SK-N-SH (cell line): ENCODE measurements around the gene ZBTB16. TPM values are rescaled to one million over a fixed set of nuclear protein-coding genes. Genes with fewer than 3 reads are reported as not detected.
A peak's percentile ranks its signal among the peaks of the same experiment; 100 is the strongest.

Source experiments
- CTCF ChIA-PET: fragments of 300-600, 350-600 bp; formaldehyde crosslinking; extraction: SDS; loops from one replicate; lab custom pipeline; 2021; lab: Yijun Ruan, JAX
- POLR2A ChIA-PET: fragments of 350-600 bp; sonication (Branson Sonifier 250); formaldehyde crosslinking; extraction: SDS; loops from one replicate; lab custom pipeline; 2020; ENCODE audit warnings: antibody characterized with exemption, inconsistent platforms; lab: Yijun Ruan, JAX
- DNase-seq: peaks from one replicate; pipeline ENCODE4 v3.0.0; 2012
- H2AFZ ChIP-seq: fragments of 200-600 bp; sonication (generic); 2 replicates; pipeline ENCODE4 v1.8.1; 2016; ENCODE audit warnings: antibody characterized with exemption, mild to moderate bottlenecking, low read depth
- H3F3A ChIP-seq: fragments of 200-600 bp; sonication (generic); replicated peaks from 2 replicates; pipeline ENCODE3; 2016; ENCODE audit warnings: antibody characterized with exemption, mild to moderate bottlenecking; ENCODE audit not compliant: insufficient read depth
- H3K27ac ChIP-seq, 2 experiments: fragments of 200-500 bp in 1 of 2; fragments of 200-600 bp in 1 of 2; sonication (Bioruptor generic) in 1 of 2; sonication (generic), shearing (Covaris generic) in 1 of 2; 2 replicates each; pipeline versions ENCODE4 v1.5.1 to v1.6.1; 2014 to 2016; ENCODE audit warnings: low read depth in 2 of 2, inconsistent platforms in 1 of 2, low read length in 1 of 2, mild to moderate bottlenecking in 1 of 2, mixed read lengths in 1 of 2
- H3K27me3 ChIP-seq: fragments of 200-600 bp; sonication (generic), shearing (Covaris generic); 2 replicates; pipeline ENCODE4 v1.6.1; 2016; ENCODE audit warnings: mixed run types; ENCODE audit not compliant: insufficient read depth
- H3K36me3 ChIP-seq, 2 experiments: fragments of 200-500 bp in 1 of 2; fragments of 200-600 bp in 1 of 2; sonication (Bioruptor generic) in 1 of 2; sonication (generic) in 1 of 2; replicated peaks in 1 of 2; 2 replicates each; pipeline versions ENCODE3 to v1.5.1; 2014 to 2016; ENCODE audit warnings: low read length in 1 of 2, mild to moderate bottlenecking in 1 of 2; ENCODE audit not compliant: insufficient read depth in 2 of 2, control insufficient read depth in 1 of 2
- H3K4me1 ChIP-seq, 2 experiments: fragments of 200-500 bp in 1 of 2; fragments of 200-600 bp in 1 of 2; sonication (Bioruptor generic) in 1 of 2; sonication (generic), shearing (Covaris generic) in 1 of 2; 2 replicates each; pipeline versions ENCODE4 v1.5.1 to v1.6.1; 2014 to 2016; ENCODE audit warnings: low read depth in 1 of 2, low read length in 1 of 2, mixed run types in 1 of 2; ENCODE audit not compliant: insufficient read depth in 2 of 2, control insufficient read depth in 1 of 2
- H3K4me2 ChIP-seq: fragments of 200-600 bp; sonication (generic), shearing (Covaris generic); 2 replicates; pipeline ENCODE4 v1.6.1; 2017; ENCODE audit warnings: mixed run types
- H3K4me3 ChIP-seq, 2 experiments: fragments of 200-500 bp in 1 of 2; fragments of 200-600 bp in 1 of 2; sonication (Bioruptor generic) in 1 of 2; sonication (generic), shearing (Covaris generic) in 1 of 2; 2 replicates each; pipeline versions ENCODE4 v1.5.1 to v1.8.1; 2014 to 2016; ENCODE audit warnings: low read depth in 2 of 2, inconsistent platforms in 1 of 2, low read length in 1 of 2, mild to moderate bottlenecking in 1 of 2, mixed read lengths in 1 of 2, moderate library complexity in 1 of 2
- H3K79me2 ChIP-seq: fragments of 200-600 bp; sonication (generic); 2 replicates; pipeline ENCODE4 v1.8.1; 2017; ENCODE audit warnings: mild to moderate bottlenecking; ENCODE audit not compliant: insufficient read depth
- H3K9ac ChIP-seq: fragments of 200-600 bp; sonication (generic); 2 replicates; pipeline ENCODE4 v1.6.1; 2017; ENCODE audit warnings: mixed run types
- H3K9me2 ChIP-seq: fragments of 200-600 bp; sonication (generic); 2 replicates; pipeline ENCODE4 v1.6.1; 2017; ENCODE audit warnings: mixed run types
- H3K9me3 ChIP-seq: fragments of 200-600 bp; sonication (generic); 2 replicates; pipeline ENCODE4 v1.6.1; 2017; ENCODE audit warnings: mixed run types, mild to moderate bottlenecking, moderate library complexity
- H4K20me1 ChIP-seq: fragments of 200-600 bp; sonication (generic); 2 replicates; pipeline ENCODE4 v1.6.1; 2017; ENCODE audit warnings: mild to moderate bottlenecking, mixed run types; ENCODE audit not compliant: insufficient read depth
- CTCF ChIP-seq: fragments of 200-600 bp; sonication (generic); IDR thresholded peaks from 2 replicates; pipeline ENCODE4 v1.6.1; 2017; ENCODE audit warnings: antibody characterized with exemption, mild to moderate bottlenecking, moderate library complexity
- EP300 ChIP-seq, 2 experiments: IDR thresholded peaks; 2 replicates each; pipeline versions ENCODE4 v1.4.0 to v1.6.1; 2012; ENCODE audit warnings: borderline replicate concordance in 1 of 2, low read depth in 1 of 2, low read length in 1 of 2
- EZH2phosphoT487 ChIP-seq: fragments of 200-600 bp; sonication (generic); IDR thresholded peaks from 2 replicates; pipeline ENCODE4 v1.6.1; 2017; ENCODE audit warnings: low read depth, mixed run types, mild to moderate bottlenecking, antibody characterized with exemption, moderate library complexity, borderline replicate concordance
- FOSL2 ChIP-seq: IDR thresholded peaks from 2 replicates; pipeline ENCODE4 v1.4.0; 2012; ENCODE audit warnings: low read depth, mild to moderate bottlenecking, moderate library complexity, borderline replicate concordance
- FOXJ3 ChIP-seq: sonication (generic); formaldehyde crosslinking; IDR thresholded peaks from 2 replicates; pipeline ENCODE4 v1.5.1; 2020; ENCODE audit warnings: mild to moderate bottlenecking, missing genetic modification reagents
- GATA2 ChIP-seq: sonication (generic); formaldehyde crosslinking; IDR thresholded peaks from 2 replicates; pipeline ENCODE4 v1.5.0; 2020; ENCODE audit warnings: mild to moderate bottlenecking, missing genetic modification reagents
- IRF3 ChIP-seq: fragments of 150-350 bp; IDR thresholded peaks from 2 replicates; pipeline ENCODE4 v1.6.1; 2016; ENCODE audit warnings: mild to moderate bottlenecking, low read depth, low read length
- JUND ChIP-seq: IDR thresholded peaks from 2 replicates; pipeline ENCODE4 v1.4.0; 2012
- MEF2A ChIP-seq: IDR thresholded peaks from 2 replicates; pipeline ENCODE4 v1.4.0; 2012; ENCODE audit warnings: low read depth, borderline replicate concordance
- MXI1 ChIP-seq: IDR thresholded peaks from 2 replicates; pipeline ENCODE4 v1.6.1; 2012; ENCODE audit warnings: mild to moderate bottlenecking, low read depth, low read length, improper control_type of control experiment
- NFIC ChIP-seq: IDR thresholded peaks from 2 replicates; pipeline ENCODE4 v1.4.0; 2012; ENCODE audit warnings: borderline replicate concordance
- NRF1 ChIP-seq: IDR thresholded peaks from 2 replicates; pipeline ENCODE4 v1.6.1; 2012; ENCODE audit warnings: low read depth, mild to moderate bottlenecking, low read length
- RAD21 ChIP-seq: IDR thresholded peaks from 2 replicates; pipeline ENCODE4 v1.6.1; 2012; ENCODE audit warnings: mild to moderate bottlenecking, low read length
- RXRA ChIP-seq: IDR thresholded peaks from 2 replicates; pipeline ENCODE4 v1.4.0; 2012; ENCODE audit warnings: low read depth, mild to moderate bottlenecking, borderline replicate concordance
- SMC3 ChIP-seq: IDR thresholded peaks from 2 replicates; pipeline ENCODE4 v1.6.1; 2012; ENCODE audit warnings: low read depth, low read length, improper control_type of control experiment
- TCF12 ChIP-seq: IDR thresholded peaks from 2 replicates; pipeline ENCODE4 v1.4.0; 2012
- WGBS: methylation state at CpG from one replicate; pipeline ENCODE4 v1.1.6; 2017; ENCODE audit warnings: low lambda C conversion rate; 5-methylcytosine and 5-hydroxymethylcytosine counted together
- polyA plus RNA-seq, 3 experiments: library from polyadenylated mRNA; depleted of rRNA; stranded (reverse); fragments of >200 nt; gene quantifications; 2 replicates each; pipeline ENCODE4 v1.2.3, GENCODE V29; 2012
- TF ChIP-seq, protein P1 (sequence below): fragments of 150-350 bp; IDR thresholded peaks from 2 replicates; pipeline ENCODE4 v1.6.1; 2017; ENCODE audit warnings: antibody characterized with exemption, low read length, low read depth, borderline replicate concordance
- TF ChIP-seq, protein P2 (sequence below): IDR thresholded peaks from 2 replicates; pipeline ENCODE4 v1.4.0; 2012; ENCODE audit warnings: low read depth, borderline replicate concordance

ZBTB16 gene
- polyA plus RNA-seq, 1 of the 3 experiments (the other 2 are of a cell fraction): not detected

GRCh38 chr11:114036147-114036811, 23.2 kb upstream of the ZBTB16 start:
- no peaks in the 10 kb centered on the region for H3K9me2 ChIP-seq
- no peak for TF ChIP-seq GATA2 (CRISPR knock-in tag)
- no peak for TF ChIP-seq FOSL2
- peak; percentile 85 for TF ChIP-seq RAD21
- TF ChIP-seq RXRA: no peak
- TF ChIP-seq SMC3: peak; percentile 92
- TF ChIP-seq NFIC: peak; percentile 70
- TF ChIP-seq NRF1: no peak
- TF ChIP-seq, protein P1, sequence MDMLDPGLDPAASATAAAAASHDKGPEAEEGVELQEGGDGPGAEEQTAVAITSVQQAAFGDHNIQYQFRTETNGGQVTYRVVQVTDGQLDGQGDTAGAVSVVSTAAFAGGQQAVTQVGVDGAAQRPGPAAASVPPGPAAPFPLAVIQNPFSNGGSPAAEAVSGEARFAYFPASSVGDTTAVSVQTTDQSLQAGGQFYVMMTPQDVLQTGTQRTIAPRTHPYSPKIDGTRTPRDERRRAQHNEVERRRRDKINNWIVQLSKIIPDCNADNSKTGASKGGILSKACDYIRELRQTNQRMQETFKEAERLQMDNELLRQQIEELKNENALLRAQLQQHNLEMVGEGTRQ: no peak
- TF ChIP-seq EZH2phosphoT487: no peak
- no peak for TF ChIP-seq TCF12
- TF ChIP-seq CTCF: peak; percentile 82
- TF ChIP-seq, all 33 proteins: peak for 4
- no peaks in the 10 kb centered on the region for H3K36me3 ChIP-seq
- H3F3A ChIP-seq: no peaks in the 10 kb centered on the region
- H3K27ac ChIP-seq: no peak overlapping the region
- H3K4me2 ChIP-seq: peak overlapping the region; percentile 86
- peaks cover 3% of the 10 kb centered on the region in 2 experiments; a peak in 2 of 4 replicates for H3K4me1 ChIP-seq
- H4K20me1 ChIP-seq: no peaks in the 10 kb centered on the region
- peak; percentile 90 for DNase-seq
- WGBS: 3% methylated on average over 24 of the region's 37 CpGs
- peak overlapping the region; percentile 79 for H2AFZ ChIP-seq
- H3K4me3 ChIP-seq: peak overlapping the region; percentile 19 to 66; a peak in 3 of 4 replicates
- CTCF ChIA-PET: interaction anchor here (0.5 to 21.6 kb wide), 40 partner anchors 8 to 283 kb away, joined by 3 to 445 read pairs (median 4); partner anchors contain the start of gene ZBTB16
- peaks cover 25% of the 10 kb centered on the region; the same call in 1 of the 2 replicates for H3K27me3 ChIP-seq
- H3K9me3 ChIP-seq: no peaks in the 10 kb centered on the region
- H3K79me2 ChIP-seq: no peaks in the 10 kb centered on the region
- no peak overlapping the region for H3K9ac ChIP-seq
- POLR2A ChIA-PET: no interaction called here

DNA sequence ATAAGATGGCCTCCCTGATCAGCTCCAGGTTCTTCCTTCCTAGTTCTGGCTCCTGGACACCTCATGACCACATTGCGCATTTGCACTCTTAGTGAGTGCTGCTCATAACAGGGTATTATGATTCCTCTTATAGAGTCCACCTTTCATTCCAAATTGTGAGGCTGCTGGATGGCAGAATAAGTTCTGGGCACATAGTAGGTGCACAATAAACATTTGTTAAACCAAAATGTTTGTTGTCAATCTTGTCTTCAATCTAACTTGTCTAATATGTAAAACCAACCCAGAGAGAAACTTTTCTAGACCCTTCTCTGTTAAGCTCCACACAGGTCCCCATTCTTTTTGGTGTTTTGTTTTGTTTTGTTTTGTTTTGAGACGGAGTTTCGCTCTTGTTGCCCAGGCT, 22.6 kb upstream of the ZBTB16 start:
- Histone ChIP-seq H3K4me3 (no peak overlapping the region), H3K27ac (no peak overlapping the region), H4K20me1 (no peaks in the 10 kb centered on the region), H3K36me3 (no peaks in the 10 kb centered on the region), H3K27me3 (peaks cover 25% of the 10 kb centered on the region; the same call in 1 of the 2 replicates), H3K4me2 (no peak overlapping the region), H3K79me2 (no peaks in the 10 kb centered on the region), H3K9me3 (no peaks in the 10 kb centered on the region), H2AFZ (no peak overlapping the region), H3F3A (no peaks in the 10 kb centered on the region), H3K4me1 (peaks cover 3% of the 10 kb centered on the region in 2 experiments; a peak in 2 of 4 replicates)
- CTCF ChIA-PET: interaction anchor here (0.5 to 21.6 kb wide), 20 partner anchors 8 to 231 kb away, joined by 3 to 445 read pairs (median 10); partner anchors contain the start of gene ZBTB16
- POLR2A ChIA-PET: no interaction called here
- no peak for DNase-seq
- WGBS: 81% methylated on average over 3 of the region's 3 CpGs
- TF ChIP-seq, protein P2, sequence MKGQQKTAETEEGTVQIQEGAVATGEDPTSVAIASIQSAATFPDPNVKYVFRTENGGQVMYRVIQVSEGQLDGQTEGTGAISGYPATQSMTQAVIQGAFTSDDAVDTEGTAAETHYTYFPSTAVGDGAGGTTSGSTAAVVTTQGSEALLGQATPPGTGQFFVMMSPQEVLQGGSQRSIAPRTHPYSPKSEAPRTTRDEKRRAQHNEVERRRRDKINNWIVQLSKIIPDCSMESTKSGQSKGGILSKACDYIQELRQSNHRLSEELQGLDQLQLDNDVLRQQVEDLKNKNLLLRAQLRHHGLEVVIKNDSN: no peak
- TF ChIP-seq JUND (no peak), EP300 (IDR thresholded peaks at IDR 0.05; ENCODE audit: borderline replicate concordance in 1 of 2, low read depth in 1 of 2, low read length in 1 of 2) (no peak), MEF2A (no peak), IRF3 (no peak), MXI1 (no peak), EZH2phosphoT487 (no peak), FOXJ3 (no peak)
- TF ChIP-seq, protein P1: no peak
- TF ChIP-seq, all 33 proteins: peak for 0
- Histone ChIP-seq H3K9me2 (no peaks in the 10 kb centered on the region), H3K9ac (no peak overlapping the region)
